Small intestine (tissue), 7 donors: Measurements from ENCODE around the gene CFAP157. TPM values are rescaled to one million over a fixed set of nuclear protein-coding genes. Genes with fewer than 3 reads are reported as not detected.
A peak's percentile ranks its signal among the peaks of the same experiment; 100 is the strongest.

ENCODE experiments used
- DNase-seq, 2 donors: peaks; one replicate each; pipeline versions ENCODE4 v3.0.0 to v3.0.0-alpha.2; 2013
- FAIRE-seq: peaks from 2 replicates; lab custom pipeline; 2012; peaks lifted over from hg19 to GRCh38; lab: Jason Lieb, UNC
- H3K27ac ChIP-seq, 3 donors: one replicate each; pipeline ENCODE4 v1.5.1; 2013; ENCODE audit warnings: low read length in 2 of 3, mild to moderate bottlenecking in 2 of 3, control low read depth in 1 of 3, inconsistent platforms in 1 of 3, low read depth in 1 of 3, moderate library complexity in 1 of 3
- H3K27me3 ChIP-seq, 3 donors: one replicate each; pipeline ENCODE4 v1.6.1; 2013; ENCODE audit warnings: low read length in 3 of 3, inconsistent platforms in 1 of 3; ENCODE audit not compliant: control insufficient read depth in 3 of 3, insufficient read depth in 3 of 3
- H3K36me3 ChIP-seq, 3 donors: one replicate each; pipeline ENCODE4 v1.6.1; 2013; ENCODE audit warnings: low read length in 3 of 3, inconsistent platforms in 1 of 3, low read depth in 1 of 3, mild to moderate bottlenecking in 1 of 3, moderate library complexity in 1 of 3; ENCODE audit not compliant: control insufficient read depth in 3 of 3, insufficient read depth in 2 of 3
- H3K4me1 ChIP-seq, 3 donors: one replicate each; pipeline ENCODE4 v1.6.1; 2013; ENCODE audit warnings: low read length in 2 of 3, inconsistent platforms in 1 of 3, low read depth in 1 of 3, mild to moderate bottlenecking in 1 of 3, moderate library complexity in 1 of 3; ENCODE audit not compliant: control insufficient read depth in 3 of 3, insufficient read depth in 2 of 3
- H3K4me3 ChIP-seq, 3 donors: one replicate each; pipeline ENCODE4 v1.5.1; 2013; ENCODE audit warnings: low read length in 3 of 3, control low read depth in 1 of 3, inconsistent platforms in 1 of 3, low read depth in 1 of 3, mild to moderate bottlenecking in 1 of 3, moderate library complexity in 1 of 3
- H3K9me3 ChIP-seq, 2 donors: one replicate each; pipeline ENCODE4 v1.6.1; 2013; ENCODE audit warnings: low read depth in 1 of 2, low read length in 1 of 2; ENCODE audit not compliant: control insufficient read depth in 2 of 2, insufficient read depth in 1 of 2
- WGBS, 3 donors: extraction: QIAGEN DNeasy Blood & Tissue Kit; methylation state at CpG; one replicate each; pipeline ENCODE4 v1.1.7; 2013; 5-methylcytosine and 5-hydroxymethylcytosine counted together
- polyA plus RNA-seq, 4 donors: library from polyadenylated mRNA; stranded (reverse) in 3 of 4; unstranded in 1 of 4; fragments of 200-250 nt in 3 of 4; fragments of 120-200 nt in 1 of 4; gene quantifications; one replicate each; pipeline versions ENCODE4 v1.2.1 to v1.2.3, GENCODE V29; 2013
- donor health status: healthy with polysubstance abuse.
- donor health status: control.
- donor health status: control.
- donor health status: Bipolar disorder and iron deficiency.
- donor health status: healthy.

CFAP157 gene
- polyA plus RNA-seq, 4 donors: 0.12 to 0.84 TPM; not detected in 2

- WGBS, 3 donors: 76 to 79% (median 77%) methylated on average over 5 of the region's 5 CpGs
- peaks cover 0 to 3% (median 0%) of the 10 kb centered on the region in 3 donors for H3K4me1 ChIP-seq
- FAIRE-seq (no peak), DNase-seq (no peak)
- H3K27ac ChIP-seq: no peak overlapping the region
- no peaks in the 10 kb centered on the region for H3K27me3 ChIP-seq
- H3K4me3 ChIP-seq: no peak overlapping the region
- no peaks in the 10 kb centered on the region for H3K9me3 ChIP-seq
- H3K36me3 ChIP-seq: peaks cover 0 to 3% (median 0%) of the 10 kb centered on the region in 3 donors
Observed at GRCh38 chr9:127697575-127697974, 9.2 kb upstream of the CFAP157 start.

GRCh38 chr9:127698386-127698785 is 8.4 kb upstream of the CFAP157 start:
- H3K4me3 ChIP-seq: no peak overlapping the region
- peaks cover 0 to 3% (median 0%) of the 10 kb centered on the region in 3 donors for H3K4me1 ChIP-seq
- H3K27me3 ChIP-seq: no peaks in the 10 kb centered on the region
- 86 to 90% (median 87%) methylated on average over 5 of the region's 5 CpGs for WGBS, 3 donors
- no peaks in the 10 kb centered on the region for H3K36me3 ChIP-seq
- H3K9me3 ChIP-seq: no peaks in the 10 kb centered on the region
- DNase-seq: no peak
- no peak for FAIRE-seq
- H3K27ac ChIP-seq: no peak overlapping the region

GRCh38 chr9:127698985-127699670 is 7.7 kb upstream of the CFAP157 start:
- peak overlapping the region; percentile 28 to 85 (median 62) for H3K27ac ChIP-seq
- H3K4me3 ChIP-seq: peak overlapping the region in 2 of 3 donors; percentile 13 to 42
- H3K36me3 ChIP-seq: no peaks in the 10 kb centered on the region
- FAIRE-seq (no peak), DNase-seq (peak; percentile 92 to 96)
- WGBS, 3 donors: 12 to 21% (median 14%) methylated on average over 41 of the region's 41 CpGs
- no peaks in the 10 kb centered on the region for H3K9me3 ChIP-seq
- H3K4me1 ChIP-seq: peaks cover 0 to 3% (median 0%) of the 10 kb centered on the region in 3 donors
- H3K27me3 ChIP-seq: no peaks in the 10 kb centered on the region

GRCh38 chr9:127700140-127700539 is 6.6 kb upstream of the CFAP157 start:
- WGBS, 3 donors: 95 to 100% (median 95%) methylated on average over 2 of the region's 2 CpGs
- Histone ChIP-seq H3K4me3 (no peak overlapping the region), H3K36me3 (no peaks in the 10 kb centered on the region), H3K27ac (no peak overlapping the region), H3K9me3 (no peaks in the 10 kb centered on the region), H3K27me3 (no peaks in the 10 kb centered on the region), H3K4me1 (peaks cover 0 to 3% (median 0%) of the 10 kb centered on the region in 3 donors)
- FAIRE-seq (no peak), DNase-seq (no peak)

- H3K9me3 ChIP-seq: no peaks in the 10 kb centered on the region
- no peaks in the 10 kb centered on the region for H3K27me3 ChIP-seq
- no peaks in the 10 kb centered on the region for H3K36me3 ChIP-seq
- 54 to 76% (median 63%) methylated on average over 5 of the region's 5 CpGs for WGBS, 3 donors
- DNase-seq (no peak), FAIRE-seq (no peak)
- H3K27ac ChIP-seq: no peak overlapping the region
- peaks cover 0 to 3% (median 0%) of the 10 kb centered on the region in 3 donors for H3K4me1 ChIP-seq
- no peak overlapping the region for H3K4me3 ChIP-seq
Observed at GRCh38 chr9:127700594-127701255, 6.1 kb upstream of the CFAP157 start.

- H3K9me3 ChIP-seq: no peaks in the 10 kb centered on the region
- DNase-seq (no peak), FAIRE-seq (no peak)
- no peaks in the 10 kb centered on the region for H3K27me3 ChIP-seq
- H3K27ac ChIP-seq: no peak overlapping the region
- WGBS, 3 donors: 68 to 77% (median 75%) methylated on average over 9 of the region's 9 CpGs
- no peak overlapping the region for H3K4me3 ChIP-seq
- peaks cover 0 to 3% (median 0%) of the 10 kb centered on the region in 3 donors for H3K4me1 ChIP-seq
- no peaks in the 10 kb centered on the region for H3K36me3 ChIP-seq
Observed at GRCh38 chr9:127703289-127703946, 3.4 kb upstream of the CFAP157 start.

GRCh38 chr9:127705577-127706379 is 1.0 kb upstream of the CFAP157 start:
- FAIRE-seq: no peak
- Histone ChIP-seq H3K27ac (no peak overlapping the region), H3K4me3 (no peak overlapping the region), H3K27me3 (no peaks in the 10 kb centered on the region), H3K36me3 (peaks cover 0 to 2% (median 0%) of the 10 kb centered on the region in 3 donors), H3K4me1 (no peaks in the 10 kb centered on the region), H3K9me3 (no peaks in the 10 kb centered on the region)
- no peak for DNase-seq
- 80 to 84% (median 84%) methylated on average over 11 to 12 of the region's 12 CpGs for WGBS, 3 donors

GRCh38 chr9:127707766-127708165 is 978 bp downstream of the CFAP157 start:
- Histone ChIP-seq H3K4me3 (no peak overlapping the region), H3K27ac (no peak overlapping the region), H3K4me1 (no peaks in the 10 kb centered on the region), H3K27me3 (no peaks in the 10 kb centered on the region), H3K9me3 (no peaks in the 10 kb centered on the region), H3K36me3 (peaks cover 0 to 9% (median 0%) of the 10 kb centered on the region in 3 donors)
- WGBS, 3 donors: 15 to 39% (median 28%) methylated on average over 5 of the region's 5 CpGs
- DNase-seq (peak in 1 of 2 donors; percentile 16), FAIRE-seq (no peak)
